H1 (cell line): ENCODE results near the gene CRIP1. TPM values are rescaled to one million over a fixed set of nuclear protein-coding genes. Genes with fewer than 3 reads are reported as not detected.

Source experiments
- CTCF ChIA-PET: fragments of 300-600 bp; sonication (Branson Sonifier 250); formaldehyde crosslinking; loops from one replicate; lab custom pipeline; 2021; ENCODE audit not compliant: partially characterized antibody; lab: Charles Lee
- POLR2A ChIA-PET: fragments of 300-600 bp; sonication (Branson Sonifier 250); formaldehyde crosslinking; loops from one replicate; lab custom pipeline; 2021; ENCODE audit warnings: inconsistent platforms; ENCODE audit not compliant: partially characterized antibody; lab: Charles Lee
- DNase-seq, 2 experiments: peaks; one replicate each; pipeline versions ENCODE4 v3.0.0 to v3.0.0-alpha.2; 2010 to 2022; ENCODE audit warnings: low spot score in 2 of 2, low read depth in 1 of 2, mixed read lengths in 1 of 2
- FAIRE-seq: peaks from 2 replicates; lab custom pipeline; 2011; peaks lifted over from hg19 to GRCh38; lab: Jason Lieb, UNC
- H2AFZ ChIP-seq: 2 replicates; pipeline ENCODE4 v1.8.1; 2012; ENCODE audit warnings: low read length, inconsistent platforms
- H2AK5ac ChIP-seq: 2 replicates; pipeline ENCODE4 v1.6.1; 2013; ENCODE audit warnings: low read depth, low read length
- H2BK120ac ChIP-seq: replicated peaks from 2 replicates; pipeline ENCODE3; 2013; ENCODE audit warnings: low read depth, low read length, inconsistent platforms
- H2BK12ac ChIP-seq: 2 replicates; pipeline ENCODE4 v1.6.1; 2013; ENCODE audit warnings: low read depth, low read length
- H2BK15ac ChIP-seq: 2 replicates; pipeline ENCODE4 v1.6.1; 2013; ENCODE audit warnings: low read length
- H2BK20ac ChIP-seq: 2 replicates; pipeline ENCODE4 v1.6.1; 2013; ENCODE audit warnings: low read length
- H2BK5ac ChIP-seq: 2 replicates; pipeline ENCODE4 v1.6.1; 2013; ENCODE audit warnings: low read depth, low read length
- H3K14ac ChIP-seq: 2 replicates; pipeline ENCODE4 v1.6.1; 2013; ENCODE audit warnings: inconsistent platforms; ENCODE audit not compliant: insufficient read length
- H3K18ac ChIP-seq: 2 replicates; pipeline ENCODE4 v1.6.1; 2013; ENCODE audit warnings: low read length; ENCODE audit errors: extremely low read depth
- H3K23ac ChIP-seq: 2 replicates; pipeline ENCODE4 v1.6.1; 2013; ENCODE audit warnings: inconsistent platforms; ENCODE audit not compliant: insufficient read length
- H3K23me2 ChIP-seq: 2 replicates; pipeline ENCODE4 v1.6.1; 2013; ENCODE audit warnings: low read depth, low read length
- H3K27ac ChIP-seq: 2 replicates; pipeline ENCODE4 v1.6.1; 2011; ENCODE audit warnings: low read depth, low read length, inconsistent platforms
- H3K27me3 ChIP-seq, 4 experiments: replicated peaks in 1 of 4; 1 replicate in 1 of 4; 2 replicates in 3 of 4; pipeline versions ENCODE4 v1.6.1 to v1.8.1; 2011 to 2013; ENCODE audit warnings: low read length in 3 of 4, mild to moderate bottlenecking in 3 of 4, inconsistent platforms in 2 of 4, mixed read lengths in 2 of 4, moderate library complexity in 1 of 4; ENCODE audit not compliant: control insufficient read depth in 3 of 4, insufficient read depth in 3 of 4; ENCODE audit errors: extremely low read depth in 1 of 4
- H3K36me3 ChIP-seq, 4 experiments: 2 replicates each; pipeline versions ENCODE4 v1.6.1 to v1.8.1; 2011 to 2013; ENCODE audit warnings: mild to moderate bottlenecking in 4 of 4, low read length in 3 of 4, moderate library complexity in 2 of 4, control low read depth in 1 of 4, inconsistent platforms in 1 of 4; ENCODE audit not compliant: insufficient read depth in 4 of 4, control insufficient read depth in 2 of 4
- H3K4ac ChIP-seq: replicated peaks from 2 replicates; pipeline ENCODE3; 2013; ENCODE audit warnings: low read length, low read depth, mixed read lengths, inconsistent platforms; ENCODE audit not compliant: insufficient read length
- H3K4me1 ChIP-seq, 4 experiments: replicated peaks in 1 of 4; 1 replicate in 1 of 4; 2 replicates in 3 of 4; pipeline versions ENCODE4 v1.6.1 to v1.8.1; 2011 to 2013; ENCODE audit warnings: low read length in 3 of 4, inconsistent platforms in 2 of 4, mixed read lengths in 1 of 4; ENCODE audit not compliant: insufficient read depth in 4 of 4, control insufficient read depth in 3 of 4
- H3K4me2 ChIP-seq, 2 experiments: 2 replicates each; pipeline versions ENCODE4 v1.6.1 to v1.8.1; 2011 to 2013; ENCODE audit warnings: low read depth in 2 of 2, low read length in 2 of 2, control low read depth in 1 of 2, inconsistent platforms in 1 of 2, mild to moderate bottlenecking in 1 of 2; ENCODE audit not compliant: insufficient read depth in 1 of 2
- H3K4me3 ChIP-seq, 4 experiments: fragments of 200-600, 300-600 bp in 1 of 4; sonication (generic), shearing (Covaris generic), sonication (Bioruptor Twin) in 1 of 4; 2 replicates each; pipeline versions ENCODE4 v1.5.1 to v1.8.1; 2011 to 2016; ENCODE audit warnings: low read length in 4 of 4, low read depth in 3 of 4, control low read depth in 2 of 4, inconsistent platforms in 2 of 4, mild to moderate bottlenecking in 2 of 4, mixed read lengths in 1 of 4, moderate library complexity in 1 of 4; ENCODE audit not compliant: insufficient read depth in 2 of 4; ENCODE audit errors: extremely low read depth in 1 of 4
- H3K56ac ChIP-seq: replicated peaks from 2 replicates; pipeline ENCODE3; 2013; ENCODE audit warnings: low read depth, mild to moderate bottlenecking, mixed read lengths, low read length, inconsistent platforms; ENCODE audit not compliant: insufficient read length
- H3K79me1 ChIP-seq: 2 replicates; pipeline ENCODE4 v1.6.1; 2013; ENCODE audit warnings: low read depth, low read length, control low read depth
- H3K79me2 ChIP-seq, 2 experiments: 2 replicates each; pipeline versions ENCODE4 v1.6.1 to v1.8.1; 2012 to 2013; ENCODE audit warnings: low read length in 2 of 2, mild to moderate bottlenecking in 2 of 2, inconsistent platforms in 1 of 2; ENCODE audit not compliant: insufficient read depth in 2 of 2, control insufficient read depth in 1 of 2
- H3K9ac ChIP-seq, 4 experiments: replicated peaks in 1 of 4; 1 replicate in 1 of 4; 2 replicates in 3 of 4; pipeline versions ENCODE4 v1.6.1 to v1.8.1; 2011 to 2013; ENCODE audit warnings: low read depth in 3 of 4, low read length in 3 of 4, control low read depth in 2 of 4, mild to moderate bottlenecking in 2 of 4, moderate library complexity in 2 of 4, inconsistent platforms in 1 of 4; ENCODE audit errors: extremely low read depth in 1 of 4
- H3K9me3 ChIP-seq, 2 experiments: 2 replicates each; pipeline versions ENCODE4 v1.6.1 to v1.8.1; 2012 to 2013; ENCODE audit warnings: mild to moderate bottlenecking in 2 of 2, moderate library complexity in 2 of 2, control low read depth in 1 of 2, inconsistent platforms in 1 of 2, low read depth in 1 of 2, low read length in 1 of 2, mixed read lengths in 1 of 2; ENCODE audit not compliant: insufficient read depth in 2 of 2
- H4K20me1 ChIP-seq, 2 experiments: replicated peaks in 1 of 2; 2 replicates each; pipeline versions ENCODE3 to v1.8.1; 2011 to 2013; ENCODE audit warnings: inconsistent platforms in 2 of 2, low read length in 2 of 2, mild to moderate bottlenecking in 1 of 2; ENCODE audit not compliant: insufficient read depth in 2 of 2, control insufficient read depth in 1 of 2
- H4K5ac ChIP-seq: 2 replicates; pipeline ENCODE4 v1.6.1; 2013; ENCODE audit warnings: low read length, low read depth, mixed read lengths, inconsistent platforms; ENCODE audit not compliant: insufficient read length
- H4K8ac ChIP-seq: 2 replicates; pipeline ENCODE4 v1.8.0; 2013; ENCODE audit warnings: mild to moderate bottlenecking, moderate library complexity, low read length, inconsistent platforms; ENCODE audit not compliant: insufficient read depth; ENCODE audit errors: extremely low read depth
- H4K91ac ChIP-seq: replicated peaks from 2 replicates; pipeline ENCODE3; 2013; ENCODE audit warnings: low read length, mixed read lengths, inconsistent platforms; ENCODE audit not compliant: insufficient read length
- CHD1 ChIP-seq: IDR thresholded peaks from 2 replicates; pipeline ENCODE4 v1.6.1; 2012; ENCODE audit warnings: low read depth, low read length, improper control_type of control experiment
- CHD2 ChIP-seq: IDR thresholded peaks from 2 replicates; pipeline ENCODE4 v1.6.1; 2012; ENCODE audit warnings: low read length, improper control_type of control experiment
- EP300 ChIP-seq, 2 experiments: IDR thresholded peaks; 1 replicate in 1 of 2; 2 replicates in 1 of 2; pipeline ENCODE4 v1.6.1; 2011 to 2012; ENCODE audit warnings: low read depth in 2 of 2, low read length in 2 of 2, mild to moderate bottlenecking in 2 of 2, borderline replicate concordance in 1 of 2, inconsistent platforms in 1 of 2, moderate library complexity in 1 of 2
- GABPA ChIP-seq: IDR thresholded peaks from 2 replicates; pipeline ENCODE4 v1.6.1; 2011; ENCODE audit warnings: mild to moderate bottlenecking, low read length, moderate library complexity, borderline replicate concordance; ENCODE audit not compliant: insufficient read depth
- JUN ChIP-seq: IDR thresholded peaks from 2 replicates; pipeline ENCODE4 v1.6.1; 2011; ENCODE audit warnings: low read depth, mild to moderate bottlenecking, improper control_type of control experiment, low read length
- MAFK ChIP-seq: IDR thresholded peaks from 2 replicates; pipeline ENCODE4 v1.6.1; 2012; ENCODE audit warnings: low read depth, mild to moderate bottlenecking, improper control_type of control experiment, low read length
- POLR2AphosphoS5 ChIP-seq: IDR thresholded peaks from 2 replicates; pipeline ENCODE4 v1.6.1; 2011; ENCODE audit warnings: low read depth, low read length
- SIRT6 ChIP-seq: IDR thresholded peaks from one replicate; pipeline ENCODE4 v1.7.1; 2012; ENCODE audit warnings: low read length, inconsistent platforms
- TAF1 ChIP-seq: IDR thresholded peaks from 2 replicates; pipeline ENCODE4 v1.6.1; 2011; ENCODE audit warnings: mild to moderate bottlenecking, low read depth, low read length
- TCF12 ChIP-seq: IDR thresholded peaks from 2 replicates; pipeline ENCODE4 v1.6.1; 2011; ENCODE audit warnings: low read depth, mild to moderate bottlenecking, low read length
- TEAD4 ChIP-seq: IDR thresholded peaks from 2 replicates; pipeline ENCODE4 v1.6.1; 2012; ENCODE audit warnings: low read depth, low read length, inconsistent platforms, mixed read lengths
- WGBS, 2 experiments: shearing (Covaris generic) in 1 of 2; methylation state at CpG; one replicate each; pipeline versions ENCODE4 v1.1.6 to v1.1.7; 2013 to 2015; ENCODE audit warnings: low lambda C conversion rate in 2 of 2, mixed read lengths in 2 of 2, inconsistent platforms in 1 of 2, low coverage in 1 of 2, missing lambda C conversion rate in 1 of 2; ENCODE audit not compliant: insufficient replicate concordance in 2 of 2, insufficient coverage in 1 of 2, insufficient read length in 1 of 2; ENCODE audit errors: extremely low coverage in 1 of 2, missing lambda C conversion rate in 1 of 2; 5-methylcytosine and 5-hydroxymethylcytosine counted together
- polyA plus RNA-seq, 7 experiments: library from polyadenylated mRNA; depleted of rRNA in 3 of 7; stranded (reverse) in 5 of 7; unstranded in 2 of 7; fragments of >200 nt in 5 of 7; fragments of 200-250 nt in 2 of 7; gene quantifications; 1 replicate in 5 of 7; 2 replicates in 1 of 7; 4 replicates in 1 of 7; pipeline versions ENCODE4 v1.2.1 to v1.2.3, GENCODE V29; 2011 to 2013; ENCODE audit warnings: missing spikeins in 2 of 7, mixed read lengths in 2 of 7
- total RNA-seq: library from RNA; stranded (reverse); fragmentation: NEBNext Ultra II Directional; extraction: Animal tissue kit (Norgen Biotek cat#: 25700); gene quantifications from 2 replicates; pipeline ENCODE4 v1.2.1, GENCODE V29; 2021
- TF ChIP-seq, protein P1 (sequence below): IDR thresholded peaks from 2 replicates; pipeline ENCODE4 v1.6.1; 2011; ENCODE audit warnings: low read depth, mild to moderate bottlenecking, low read length; ENCODE audit not compliant: insufficient read depth

The CRIP1 gene
- total and polyA plus RNA-seq, 2 of the 8 experiments (the other 6 are each of a cell fraction or from before 2014, with no cell fraction given) = 1.2 to 2.2 TPM

DNA sequence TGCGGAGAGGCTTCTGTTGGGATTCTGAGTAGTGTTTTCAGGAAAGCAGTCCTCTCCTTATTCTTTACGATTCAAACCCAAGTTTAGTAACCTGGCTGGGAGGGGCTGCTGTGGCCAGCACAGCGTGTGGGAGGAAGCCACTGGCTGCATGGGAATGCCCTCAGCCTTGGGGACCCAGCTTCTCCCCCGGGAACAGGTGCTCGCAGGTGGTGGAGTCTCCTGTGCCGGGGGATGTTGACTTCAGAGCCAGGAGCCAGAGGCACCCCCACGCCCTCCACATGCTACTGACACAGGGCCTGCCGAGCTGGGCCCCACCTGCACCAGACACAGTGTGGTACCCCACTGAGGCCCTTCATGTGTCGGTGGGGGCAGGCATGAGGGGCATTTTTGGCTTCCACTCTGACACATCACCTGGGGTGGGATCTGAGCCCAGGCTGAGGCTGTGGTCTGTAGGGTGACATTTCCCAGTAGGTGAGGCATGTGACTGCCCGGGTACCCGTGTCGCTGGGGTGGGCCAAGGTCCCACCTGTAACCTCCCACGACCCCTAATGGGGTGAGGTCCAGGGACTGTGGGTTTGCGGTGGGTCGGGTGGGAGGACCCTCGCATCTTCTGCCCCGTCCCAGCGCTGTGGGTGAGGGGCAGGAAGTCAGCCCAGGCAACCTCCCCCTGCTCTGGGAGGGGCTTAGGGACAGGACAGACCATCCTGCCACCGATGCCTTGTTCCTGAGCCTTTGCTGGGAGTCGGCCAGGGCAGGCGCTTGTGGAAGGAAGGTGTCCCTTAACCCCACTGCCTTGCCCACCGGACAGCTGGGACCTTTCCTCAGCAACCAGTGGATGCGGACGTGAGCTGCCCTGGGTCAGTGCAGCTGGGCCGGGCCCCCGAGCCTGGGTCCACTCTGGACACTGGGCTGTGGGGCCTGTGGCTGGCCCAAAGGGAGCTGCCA lies 40.5 kb upstream of the CRIP1 start:
- no peak overlapping the region for H4K91ac ChIP-seq
- no peak overlapping the region for H3K9ac ChIP-seq
- no peak overlapping the region for H3K4me2 ChIP-seq
- no peak overlapping the region; the same call in 1 of the 2 replicates for H4K8ac ChIP-seq
- H3K23me2 ChIP-seq = no peaks in the 10 kb centered on the region
- H3K27ac ChIP-seq = no peak overlapping the region
- no peak overlapping the region for H2BK15ac ChIP-seq
- POLR2A ChIA-PET = interaction anchor here (0.7 to 3.0 kb wide), 3 partner anchors 13 to 765 kb away, joined by 3 to 21 read pairs (median 6); no protein-coding TSS in a partner anchor
- H2BK5ac ChIP-seq = no peak overlapping the region
- peaks cover 14 to 19% of the 10 kb centered on the region in 2 experiments for H4K20me1 ChIP-seq
- H3K23ac ChIP-seq = no peak overlapping the region
- H2BK120ac ChIP-seq = no peak overlapping the region
- no peaks in the 10 kb centered on the region for H3K4me1 ChIP-seq
- H3K9me3 ChIP-seq = no peaks in the 10 kb centered on the region
- H2BK20ac ChIP-seq = no peak overlapping the region
- peaks cover 5 to 25% (median 17%) of the 10 kb centered on the region in 4 experiments; a peak in 6 of 8 replicates for H3K36me3 ChIP-seq
- no peak overlapping the region for H3K4me3 ChIP-seq
- CTCF ChIA-PET = interaction anchor here (1.2 to 3.0 kb wide), 9 partner anchors 10 to 44 kb away, joined by 3 to 23 read pairs (median 6); no protein-coding TSS in a partner anchor
- peaks cover 0 to 10% of the 10 kb centered on the region in 2 experiments; a peak in 2 of 4 replicates for H3K79me2 ChIP-seq
- no peak overlapping the region for H3K56ac ChIP-seq
- no peak overlapping the region for H3K4ac ChIP-seq
- H2AFZ ChIP-seq = no peak overlapping the region
- no peak overlapping the region for H3K14ac ChIP-seq
- H4K5ac ChIP-seq = no peak overlapping the region
- DNase-seq (no peak), FAIRE-seq (no peak)
- no peak overlapping the region for H2AK5ac ChIP-seq
- no peak overlapping the region for H2BK12ac ChIP-seq
- 95% methylated on average over 24 of the region's 26 CpGs; no CpG with 5 or more reads in 1 of the 2 experiments for WGBS, 2 experiments
- peaks cover 13% of the 10 kb centered on the region; the same call in 1 of the 2 replicates for H3K79me1 ChIP-seq
- H3K27me3 ChIP-seq = no peaks in the 10 kb centered on the region
- H3K18ac ChIP-seq = no peak overlapping the region
- TF ChIP-seq MAFK (no peak), SIRT6 (no peak), GABPA (no peak), TAF1 (no peak), CHD2 (no peak), TEAD4 (no peak), POLR2AphosphoS5 (no peak), TCF12 (no peak), EP300 (IDR thresholded peaks at IDR 0.05; ENCODE audit: borderline replicate concordance in 1 of 2, low read depth in 2 of 2, low read length in 2 of 2) (no peak), JUN (no peak), CHD1 (no peak)
- TF ChIP-seq, protein P1, sequence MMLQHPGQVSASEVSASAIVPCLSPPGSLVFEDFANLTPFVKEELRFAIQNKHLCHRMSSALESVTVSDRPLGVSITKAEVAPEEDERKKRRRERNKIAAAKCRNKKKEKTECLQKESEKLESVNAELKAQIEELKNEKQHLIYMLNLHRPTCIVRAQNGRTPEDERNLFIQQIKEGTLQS = no peak
